ENCODE measurements around the gene SYCP2L. TPM values are rescaled to one million over a fixed set of nuclear protein-coding genes. Genes with fewer than 3 reads are reported as not detected.

SYCP2L gene
- not detected in 2 replicates for total RNA-seq

DNA sequence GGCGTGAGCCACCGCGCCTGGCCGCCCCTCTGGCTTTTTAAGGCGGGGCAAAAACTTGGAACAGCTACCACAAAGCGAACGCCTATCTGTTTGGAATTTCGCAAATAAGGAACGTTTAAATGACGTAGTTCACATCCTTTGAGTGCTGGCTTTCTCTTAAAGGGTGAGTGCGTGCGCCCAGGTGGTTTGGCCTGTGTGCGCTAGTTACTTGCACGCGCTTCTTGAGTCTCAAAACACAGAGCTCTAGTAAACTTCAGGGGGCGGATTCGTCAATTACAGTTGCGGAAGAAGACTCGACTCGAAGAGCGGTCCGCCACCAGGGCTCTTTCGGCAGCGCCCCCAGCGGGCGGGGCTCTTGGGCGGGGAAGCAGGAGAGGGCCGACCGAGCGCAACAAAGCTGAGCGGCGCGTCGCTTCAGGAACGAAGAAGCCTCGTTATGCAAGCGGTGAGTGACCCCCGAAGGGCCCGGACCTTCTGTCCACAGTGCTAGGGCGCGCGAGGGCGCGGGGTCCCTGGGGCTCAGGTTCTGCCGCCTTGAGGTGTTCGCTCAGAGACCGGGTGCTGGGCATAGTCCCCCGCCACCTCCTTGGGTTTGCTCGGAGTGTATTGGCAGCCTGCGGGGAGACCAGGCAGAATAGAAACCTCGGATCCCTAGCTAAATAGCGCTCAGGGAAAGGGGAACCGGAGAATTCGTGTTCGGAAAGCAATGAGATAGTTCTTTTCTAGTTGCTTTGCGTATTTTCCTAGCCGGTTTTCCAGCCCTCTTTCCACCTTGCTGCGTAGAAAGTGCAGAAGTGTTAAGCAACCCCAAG lies at the start of gene SYCP2L:
Gene SYCP2L, plus strand, starts transcription at position 362 of the 812 bp plus-strand sequence. Its CDS starts 75 bp downstream, at position 437.

GRCh38 chr6:10837995-10838793 lies 48.7 kb upstream of the SYCP2L start, which contains the start of gene MAK:
TSS of gene MAK (minus strand) at chr6:10838539. CDS start at chr6:10830648, 7,891 bp downstream.

Other genes with a start within 250 kb of the SYCP2L start
- gene C6orf52, start 192.4 kb upstream of the SYCP2L start, total RNA-seq = 0.71 TPM in 1 of 2 replicates, not detected in the other
- 15.2 and 19.0 TPM in 2 replicates for gene PAK1IP1, start 192.1 kb upstream of the SYCP2L start, total RNA-seq
- 194 and 206 TPM in 2 replicates for gene TMEM14C, start 164.0 kb upstream of the SYCP2L start, total RNA-seq
- gene TMEM14B, start 139.2 kb upstream of the SYCP2L start, total RNA-seq = 128 and 150 TPM in 2 replicates
- not detected in 2 replicates for gene MAK, start 48.5 kb upstream of the SYCP2L start, total RNA-seq
- gene GCM2, start 5.0 kb upstream of the SYCP2L start, total RNA-seq = not detected in 2 replicates
- gene ELOVL2, start 157.3 kb downstream of the SYCP2L start, total RNA-seq = not detected in 2 replicates
- gene SMIM13, start 206.8 kb downstream of the SYCP2L start, total RNA-seq = 3.2 and 5.3 TPM in 2 replicates
- gene ERVFRD-1, start 224.7 kb downstream of the SYCP2L start, total RNA-seq = not detected in 2 replicates

Measured in myometrial cell (primary cell).